SK-N-SH (cell line): ENCODE measurements around the gene PZP.

Source experiments
- POLR2AphosphoS5 ChIP-seq: IDR thresholded peaks from 2 replicates; pipeline ENCODE4 v1.6.1; 2012; ENCODE audit warnings: low read depth, low read length
- TF ChIP-seq, protein P1 (sequence below): fragments of 200-600 bp; sonication (generic); IDR thresholded peaks from 2 replicates; pipeline ENCODE4 v1.6.1; 2017; ENCODE audit warnings: antibody characterized with exemption, mild to moderate bottlenecking, moderate library complexity
- TF ChIP-seq, protein P2 (sequence below): IDR thresholded peaks from 2 replicates; pipeline ENCODE4 v1.6.1; 2012; ENCODE audit warnings: mild to moderate bottlenecking, low read depth, low read length, moderate library complexity
- TF ChIP-seq, protein P3 (sequence below): fragments of 150-350 bp; IDR thresholded peaks from 2 replicates; pipeline ENCODE4 v1.6.1; 2016; ENCODE audit warnings: mild to moderate bottlenecking, low read depth, low read length

DNA sequence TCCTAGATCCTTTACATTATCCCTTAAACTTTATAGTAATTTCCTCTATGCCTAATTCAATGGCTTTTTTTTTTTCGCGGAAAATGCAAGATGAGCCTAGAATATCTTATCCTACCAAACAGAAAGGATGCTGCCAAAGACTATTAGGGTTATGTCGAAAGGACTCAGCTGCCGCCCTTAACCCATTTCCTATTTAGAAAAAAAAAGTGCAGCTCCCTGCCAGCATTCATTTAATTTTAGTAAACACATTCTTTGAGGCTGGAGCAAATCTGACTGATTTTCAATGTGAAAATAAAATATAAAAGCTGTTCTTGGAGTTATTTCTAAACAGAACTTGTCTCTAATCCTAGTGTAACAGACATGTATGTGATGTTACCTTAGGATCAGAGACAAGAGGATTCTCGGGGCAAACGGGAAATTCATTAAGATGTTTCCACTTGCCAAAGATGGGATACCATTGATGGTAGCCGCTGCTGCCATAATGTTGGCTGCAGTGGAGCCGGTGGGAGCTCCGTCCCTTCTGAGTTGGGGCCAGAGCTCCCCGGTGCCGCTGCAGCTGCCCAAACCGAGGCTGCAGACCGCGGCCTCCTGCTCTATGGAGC lies 84.3 kb downstream of the PZP start:
- TF ChIP-seq, protein P1, sequence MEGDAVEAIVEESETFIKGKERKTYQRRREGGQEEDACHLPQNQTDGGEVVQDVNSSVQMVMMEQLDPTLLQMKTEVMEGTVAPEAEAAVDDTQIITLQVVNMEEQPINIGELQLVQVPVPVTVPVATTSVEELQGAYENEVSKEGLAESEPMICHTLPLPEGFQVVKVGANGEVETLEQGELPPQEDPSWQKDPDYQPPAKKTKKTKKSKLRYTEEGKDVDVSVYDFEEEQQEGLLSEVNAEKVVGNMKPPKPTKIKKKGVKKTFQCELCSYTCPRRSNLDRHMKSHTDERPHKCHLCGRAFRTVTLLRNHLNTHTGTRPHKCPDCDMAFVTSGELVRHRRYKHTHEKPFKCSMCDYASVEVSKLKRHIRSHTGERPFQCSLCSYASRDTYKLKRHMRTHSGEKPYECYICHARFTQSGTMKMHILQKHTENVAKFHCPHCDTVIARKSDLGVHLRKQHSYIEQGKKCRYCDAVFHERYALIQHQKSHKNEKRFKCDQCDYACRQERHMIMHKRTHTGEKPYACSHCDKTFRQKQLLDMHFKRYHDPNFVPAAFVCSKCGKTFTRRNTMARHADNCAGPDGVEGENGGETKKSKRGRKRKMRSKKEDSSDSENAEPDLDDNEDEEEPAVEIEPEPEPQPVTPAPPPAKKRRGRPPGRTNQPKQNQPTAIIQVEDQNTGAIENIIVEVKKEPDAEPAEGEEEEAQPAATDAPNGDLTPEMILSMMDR: no peak
- TF ChIP-seq, protein P2, sequence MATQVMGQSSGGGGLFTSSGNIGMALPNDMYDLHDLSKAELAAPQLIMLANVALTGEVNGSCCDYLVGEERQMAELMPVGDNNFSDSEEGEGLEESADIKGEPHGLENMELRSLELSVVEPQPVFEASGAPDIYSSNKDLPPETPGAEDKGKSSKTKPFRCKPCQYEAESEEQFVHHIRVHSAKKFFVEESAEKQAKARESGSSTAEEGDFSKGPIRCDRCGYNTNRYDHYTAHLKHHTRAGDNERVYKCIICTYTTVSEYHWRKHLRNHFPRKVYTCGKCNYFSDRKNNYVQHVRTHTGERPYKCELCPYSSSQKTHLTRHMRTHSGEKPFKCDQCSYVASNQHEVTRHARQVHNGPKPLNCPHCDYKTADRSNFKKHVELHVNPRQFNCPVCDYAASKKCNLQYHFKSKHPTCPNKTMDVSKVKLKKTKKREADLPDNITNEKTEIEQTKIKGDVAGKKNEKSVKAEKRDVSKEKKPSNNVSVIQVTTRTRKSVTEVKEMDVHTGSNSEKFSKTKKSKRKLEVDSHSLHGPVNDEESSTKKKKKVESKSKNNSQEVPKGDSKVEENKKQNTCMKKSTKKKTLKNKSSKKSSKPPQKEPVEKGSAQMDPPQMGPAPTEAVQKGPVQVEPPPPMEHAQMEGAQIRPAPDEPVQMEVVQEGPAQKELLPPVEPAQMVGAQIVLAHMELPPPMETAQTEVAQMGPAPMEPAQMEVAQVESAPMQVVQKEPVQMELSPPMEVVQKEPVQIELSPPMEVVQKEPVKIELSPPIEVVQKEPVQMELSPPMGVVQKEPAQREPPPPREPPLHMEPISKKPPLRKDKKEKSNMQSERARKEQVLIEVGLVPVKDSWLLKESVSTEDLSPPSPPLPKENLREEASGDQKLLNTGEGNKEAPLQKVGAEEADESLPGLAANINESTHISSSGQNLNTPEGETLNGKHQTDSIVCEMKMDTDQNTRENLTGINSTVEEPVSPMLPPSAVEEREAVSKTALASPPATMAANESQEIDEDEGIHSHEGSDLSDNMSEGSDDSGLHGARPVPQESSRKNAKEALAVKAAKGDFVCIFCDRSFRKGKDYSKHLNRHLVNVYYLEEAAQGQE: no peak
- no peak for TF ChIP-seq POLR2AphosphoS5
- TF ChIP-seq, protein P3, sequence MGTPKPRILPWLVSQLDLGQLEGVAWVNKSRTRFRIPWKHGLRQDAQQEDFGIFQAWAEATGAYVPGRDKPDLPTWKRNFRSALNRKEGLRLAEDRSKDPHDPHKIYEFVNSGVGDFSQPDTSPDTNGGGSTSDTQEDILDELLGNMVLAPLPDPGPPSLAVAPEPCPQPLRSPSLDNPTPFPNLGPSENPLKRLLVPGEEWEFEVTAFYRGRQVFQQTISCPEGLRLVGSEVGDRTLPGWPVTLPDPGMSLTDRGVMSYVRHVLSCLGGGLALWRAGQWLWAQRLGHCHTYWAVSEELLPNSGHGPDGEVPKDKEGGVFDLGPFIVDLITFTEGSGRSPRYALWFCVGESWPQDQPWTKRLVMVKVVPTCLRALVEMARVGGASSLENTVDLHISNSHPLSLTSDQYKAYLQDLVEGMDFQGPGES: no peak
